ENCODE data around the gene DNASE2.
A peak's percentile ranks its signal among the peaks of the same experiment; 100 is the strongest.

DNASE2 gene

GRCh38 chr19:12886651-12886968, 5.4 kb upstream of the DNASE2 start:
- no peak for DNase-seq

- DNase-seq, result no peak
Measured at GRCh38 chr19:12885749-12886650, 4.8 kb upstream of the DNASE2 start.

GRCh38 chr19:12884926-12885748, 3.9 kb upstream of the DNASE2 start:
- DNase-seq, result peak; percentile 97

GRCh38 chr19:12884627-12884925, 3.3 kb upstream of the DNASE2 start:
- DNase-seq, result no peak

- no peak for DNase-seq
Measured at GRCh38 chr19:12884202-12884601, 3.0 kb upstream of the DNASE2 start.

- no peak for DNase-seq
Measured at GRCh38 chr19:12882589-12882988, 1.3 kb upstream of the DNASE2 start.

GRCh38 chr19:12880551-12881171, 588 bp downstream of the DNASE2 start:
- no peak for DNase-seq

- no peak for DNase-seq
Measured at GRCh38 chr19:12875086-12875485, 6.2 kb downstream of the DNASE2 start.

- no peak for DNase-seq
Measured at GRCh38 chr19:12873891-12874745, 7.1 kb downstream of the DNASE2 start.

- no peak for DNase-seq
Measured at GRCh38 chr19:12872941-12873890, 8.0 kb downstream of the DNASE2 start.

GRCh38 chr19:12872255-12872654, 9.0 kb downstream of the DNASE2 start:
- DNase-seq, result no peak

- no peak for DNase-seq
Measured at GRCh38 chr19:12871681-12872080, 9.6 kb downstream of the DNASE2 start.

GRCh38 chr19:12868540-12869112, 12.6 kb downstream of the DNASE2 start:
- no peak for DNase-seq

GRCh38 chr19:12867120-12868099, 13.8 kb downstream of the DNASE2 start:
- DNase-seq, result peak; percentile 44

GRCh38 chr19:12866416-12867119, 14.7 kb downstream of the DNASE2 start:
- no peak for DNase-seq

- DNase-seq, result no peak
Measured at GRCh38 chr19:12865746-12866415, 15.4 kb downstream of the DNASE2 start.

- DNase-seq, result peak; percentile 44
Measured at GRCh38 chr19:12864721-12865715, 16.2 kb downstream of the DNASE2 start.

Measured in DMS153 (cell line).